ENCODE data around the gene L1CAM.

L1CAM gene, protein sequence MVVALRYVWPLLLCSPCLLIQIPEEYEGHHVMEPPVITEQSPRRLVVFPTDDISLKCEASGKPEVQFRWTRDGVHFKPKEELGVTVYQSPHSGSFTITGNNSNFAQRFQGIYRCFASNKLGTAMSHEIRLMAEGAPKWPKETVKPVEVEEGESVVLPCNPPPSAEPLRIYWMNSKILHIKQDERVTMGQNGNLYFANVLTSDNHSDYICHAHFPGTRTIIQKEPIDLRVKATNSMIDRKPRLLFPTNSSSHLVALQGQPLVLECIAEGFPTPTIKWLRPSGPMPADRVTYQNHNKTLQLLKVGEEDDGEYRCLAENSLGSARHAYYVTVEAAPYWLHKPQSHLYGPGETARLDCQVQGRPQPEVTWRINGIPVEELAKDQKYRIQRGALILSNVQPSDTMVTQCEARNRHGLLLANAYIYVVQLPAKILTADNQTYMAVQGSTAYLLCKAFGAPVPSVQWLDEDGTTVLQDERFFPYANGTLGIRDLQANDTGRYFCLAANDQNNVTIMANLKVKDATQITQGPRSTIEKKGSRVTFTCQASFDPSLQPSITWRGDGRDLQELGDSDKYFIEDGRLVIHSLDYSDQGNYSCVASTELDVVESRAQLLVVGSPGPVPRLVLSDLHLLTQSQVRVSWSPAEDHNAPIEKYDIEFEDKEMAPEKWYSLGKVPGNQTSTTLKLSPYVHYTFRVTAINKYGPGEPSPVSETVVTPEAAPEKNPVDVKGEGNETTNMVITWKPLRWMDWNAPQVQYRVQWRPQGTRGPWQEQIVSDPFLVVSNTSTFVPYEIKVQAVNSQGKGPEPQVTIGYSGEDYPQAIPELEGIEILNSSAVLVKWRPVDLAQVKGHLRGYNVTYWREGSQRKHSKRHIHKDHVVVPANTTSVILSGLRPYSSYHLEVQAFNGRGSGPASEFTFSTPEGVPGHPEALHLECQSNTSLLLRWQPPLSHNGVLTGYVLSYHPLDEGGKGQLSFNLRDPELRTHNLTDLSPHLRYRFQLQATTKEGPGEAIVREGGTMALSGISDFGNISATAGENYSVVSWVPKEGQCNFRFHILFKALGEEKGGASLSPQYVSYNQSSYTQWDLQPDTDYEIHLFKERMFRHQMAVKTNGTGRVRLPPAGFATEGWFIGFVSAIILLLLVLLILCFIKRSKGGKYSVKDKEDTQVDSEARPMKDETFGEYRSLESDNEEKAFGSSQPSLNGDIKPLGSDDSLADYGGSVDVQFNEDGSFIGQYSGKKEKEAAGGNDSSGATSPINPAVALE

DNA sequence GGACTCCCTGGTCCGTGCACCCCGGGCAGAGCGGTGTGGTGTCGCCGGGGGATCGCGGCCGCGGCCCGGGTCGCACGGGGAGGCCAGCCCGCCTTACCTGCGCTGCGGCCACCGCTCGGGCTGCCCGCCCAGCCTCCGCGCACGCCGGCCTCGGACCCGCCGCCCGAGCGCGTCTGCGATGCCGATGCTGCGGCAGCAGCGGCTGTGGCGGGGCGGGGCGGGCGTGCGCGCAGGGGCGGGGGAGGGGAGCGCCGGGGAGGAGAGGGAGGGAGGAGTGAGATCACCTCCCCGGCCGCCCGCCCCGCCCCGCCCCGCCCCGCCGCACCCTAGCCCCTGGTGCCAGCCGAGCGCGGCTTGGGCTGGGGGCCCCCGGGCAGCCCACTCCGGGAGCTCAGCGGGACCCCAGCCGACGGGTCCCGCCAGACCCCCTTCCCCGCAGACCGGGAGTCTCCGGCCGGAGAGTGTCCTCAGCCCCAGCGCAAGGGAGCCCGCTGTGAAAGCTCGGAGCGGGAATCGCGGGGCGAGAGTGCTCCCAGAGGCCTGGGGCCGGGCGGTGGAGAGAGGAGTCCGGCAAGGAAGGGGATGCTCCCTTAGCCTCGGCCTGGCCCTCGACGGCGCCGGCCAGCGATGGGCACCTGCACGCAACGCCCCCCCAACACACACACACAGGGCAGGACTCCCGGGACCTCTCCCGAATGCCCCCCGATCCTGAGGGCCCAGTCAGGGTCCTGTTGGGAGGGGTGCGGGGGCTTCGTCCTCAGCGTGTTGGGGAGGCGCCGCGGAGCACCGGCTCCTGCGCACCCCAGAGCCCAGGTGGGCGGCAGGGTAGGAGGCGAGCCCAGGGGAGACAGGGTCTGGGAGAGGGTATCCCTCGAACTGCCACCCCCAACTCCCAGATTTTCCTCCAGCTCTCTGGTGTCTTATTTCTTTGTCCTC is at the start of gene L1CAM:
L1CAM (minus strand) TSS at position 206 of the 936 bp plus-strand sequence. CDS start 10,337 bp downstream, outside the sequence.
- no peaks in the 10 kb centered on the region for H3K36me3 Mint-ChIP-seq
- DNase-seq (ENCODE audit: low spot score in 2 of 2) (no peak), ATAC-seq (peak; percentile 61)
- peak within 1 kb of the TSS; percentile 46 for H3K4me3 Mint-ChIP-seq
- no peaks in the 10 kb centered on the region for H3K9me3 Mint-ChIP-seq
- H3K27ac Mint-ChIP-seq: no peak within 1 kb of the TSS
- H3K4me1 Mint-ChIP-seq: no peaks in the 10 kb centered on the region

DNA sequence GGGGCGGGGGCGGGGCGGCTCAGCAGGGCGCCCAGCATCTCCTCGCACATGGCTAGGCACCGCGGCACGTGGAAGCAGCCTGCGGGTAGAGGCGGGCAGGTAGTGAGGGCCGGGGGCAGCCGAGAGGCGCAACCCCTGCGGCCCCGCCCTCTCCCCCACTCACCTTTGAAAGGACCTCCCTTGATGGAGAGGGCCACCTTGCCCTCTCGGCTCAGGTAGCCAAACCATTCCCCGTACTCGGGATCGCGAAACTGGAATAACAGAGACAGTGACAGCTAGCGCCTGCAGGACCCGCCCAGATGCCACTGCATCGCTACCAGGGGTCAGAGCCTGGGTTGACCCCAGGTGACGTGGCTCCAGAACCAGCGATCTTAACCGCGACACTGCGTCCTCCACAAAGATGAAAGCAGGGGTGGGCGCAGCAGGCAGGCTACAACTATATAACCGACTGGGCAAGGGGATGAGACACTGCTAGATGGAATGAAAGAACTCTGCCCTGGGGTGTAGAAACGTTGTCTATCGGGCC is 49.4 kb upstream of the L1CAM start:
- Mint-ChIP-seq H3K27ac (no peak overlapping the region), H3K9me3 (no peaks in the 10 kb centered on the region), H3K36me3 (peaks cover 32% of the 10 kb centered on the region), H3K4me3 (peak overlapping the region; percentile 58), H3K4me1 (peaks cover 14% of the 10 kb centered on the region)
- peak; percentile 2 for ATAC-seq
- peak in 1 of 2 donors; percentile 61 for DNase-seq (ENCODE audit: low spot score in 2 of 2)

DNA sequence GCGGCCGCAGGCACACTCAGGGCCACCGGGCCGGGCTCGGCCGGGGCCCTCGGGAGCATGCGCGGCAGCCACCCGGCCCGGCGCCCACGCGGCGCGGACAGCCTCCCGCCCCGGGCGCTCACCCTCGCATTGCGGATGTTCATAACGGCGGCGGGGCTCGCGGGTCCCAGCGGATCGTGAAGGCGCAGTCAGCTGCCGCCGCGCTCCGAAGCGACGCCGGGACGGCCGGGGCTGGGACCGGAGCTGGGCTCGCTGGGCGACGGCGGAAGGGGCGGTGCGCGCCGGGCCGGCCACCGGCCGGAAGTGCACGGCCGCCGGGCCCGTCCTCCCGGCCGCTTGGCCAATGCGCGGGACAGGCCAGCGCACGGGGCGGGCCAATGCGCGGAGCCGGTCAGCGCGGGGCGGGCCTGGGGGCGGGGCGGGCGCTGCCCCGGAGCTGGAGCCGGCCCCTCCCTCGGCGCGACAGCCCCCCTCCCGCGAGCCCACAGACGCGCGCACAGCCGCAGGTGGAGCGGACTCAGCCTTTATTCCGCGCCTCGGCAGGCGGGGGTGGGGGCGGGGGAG is 48.9 kb upstream of the L1CAM start, which contains the start of gene NAA10:
NAA10 (minus strand) TSS at position 276 of the 564 bp plus-strand sequence; CDS start at position 143, 133 bp downstream.
- Mint-ChIP-seq H3K27ac (peak within 1 kb of the TSS; percentile 23), H3K36me3 (peaks cover 33% of the 10 kb centered on the region), H3K4me3 (peak within 1 kb of the TSS; percentile 77), H3K9me3 (no peaks in the 10 kb centered on the region), H3K4me1 (peaks cover 14% of the 10 kb centered on the region)
- peak; percentile 91 for ATAC-seq
- DNase-seq (ENCODE audit: low spot score in 2 of 2): peak; percentile 30 to 75

DNA sequence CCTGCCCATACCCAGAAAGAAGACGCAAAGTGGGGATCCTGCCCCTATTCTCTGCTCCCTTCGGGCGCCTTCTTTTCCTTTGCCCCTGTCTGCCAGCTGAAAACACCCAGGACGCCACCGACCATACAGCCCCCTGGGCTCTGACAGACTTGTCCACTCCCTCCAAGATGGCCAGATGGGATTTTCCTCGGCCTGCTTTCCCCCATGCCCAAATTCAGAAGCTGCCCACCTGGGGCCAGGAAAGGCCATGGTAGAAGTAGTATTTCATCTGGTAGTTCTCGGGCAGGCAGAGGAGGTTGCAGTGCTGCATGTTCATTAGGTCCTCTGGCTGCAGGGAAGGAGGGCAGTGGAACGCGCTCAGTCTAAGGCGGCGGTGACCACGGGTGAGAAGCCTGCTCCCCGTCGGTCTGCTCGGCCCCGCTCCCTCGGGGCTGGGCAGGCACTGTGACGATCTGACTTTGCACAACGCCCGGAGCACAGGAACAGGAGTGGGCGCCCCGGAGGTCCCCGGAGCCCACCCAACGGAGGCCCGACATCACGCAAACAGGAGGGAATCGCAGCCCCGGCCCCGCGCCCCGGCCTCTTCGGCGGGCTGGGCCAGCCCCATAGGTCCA is 48.3 kb upstream of the L1CAM start:
- Mint-ChIP-seq H3K27ac (peak overlapping the region; percentile 23), H3K4me1 (peaks cover 14% of the 10 kb centered on the region), H3K4me3 (peak overlapping the region; percentile 77), H3K36me3 (peaks cover 34% of the 10 kb centered on the region), H3K9me3 (no peaks in the 10 kb centered on the region)
- no peak for DNase-seq (ENCODE audit: low spot score in 2 of 2)
- ATAC-seq: peak; percentile 43

DNA sequence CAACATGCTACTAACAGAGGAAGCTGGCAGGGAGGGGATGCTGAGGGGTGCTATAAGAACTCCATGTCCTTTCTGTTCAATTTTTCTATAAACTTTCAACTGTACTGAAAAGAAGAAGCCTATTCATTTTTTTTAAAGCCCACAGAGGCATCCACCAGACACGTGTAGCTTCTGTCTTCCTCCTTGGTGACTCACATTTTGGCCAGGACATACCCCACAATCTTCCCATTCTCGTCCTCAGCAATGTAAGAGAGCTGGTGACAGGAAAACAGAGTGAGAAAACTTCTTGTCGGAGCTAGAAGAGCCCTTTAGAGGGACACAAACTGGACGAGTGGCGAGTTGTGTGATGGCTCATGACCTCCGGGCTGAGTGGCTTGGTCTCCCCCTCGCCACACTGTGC is 47.8 kb upstream of the L1CAM start:
- Mint-ChIP-seq H3K27ac (peak overlapping the region; percentile 23), H3K9me3 (no peaks in the 10 kb centered on the region), H3K4me1 (peaks cover 14% of the 10 kb centered on the region), H3K4me3 (peak overlapping the region; percentile 77), H3K36me3 (peaks cover 39% of the 10 kb centered on the region)
- no peak for ATAC-seq
- no peak for DNase-seq (ENCODE audit: low spot score in 2 of 2)

DNA sequence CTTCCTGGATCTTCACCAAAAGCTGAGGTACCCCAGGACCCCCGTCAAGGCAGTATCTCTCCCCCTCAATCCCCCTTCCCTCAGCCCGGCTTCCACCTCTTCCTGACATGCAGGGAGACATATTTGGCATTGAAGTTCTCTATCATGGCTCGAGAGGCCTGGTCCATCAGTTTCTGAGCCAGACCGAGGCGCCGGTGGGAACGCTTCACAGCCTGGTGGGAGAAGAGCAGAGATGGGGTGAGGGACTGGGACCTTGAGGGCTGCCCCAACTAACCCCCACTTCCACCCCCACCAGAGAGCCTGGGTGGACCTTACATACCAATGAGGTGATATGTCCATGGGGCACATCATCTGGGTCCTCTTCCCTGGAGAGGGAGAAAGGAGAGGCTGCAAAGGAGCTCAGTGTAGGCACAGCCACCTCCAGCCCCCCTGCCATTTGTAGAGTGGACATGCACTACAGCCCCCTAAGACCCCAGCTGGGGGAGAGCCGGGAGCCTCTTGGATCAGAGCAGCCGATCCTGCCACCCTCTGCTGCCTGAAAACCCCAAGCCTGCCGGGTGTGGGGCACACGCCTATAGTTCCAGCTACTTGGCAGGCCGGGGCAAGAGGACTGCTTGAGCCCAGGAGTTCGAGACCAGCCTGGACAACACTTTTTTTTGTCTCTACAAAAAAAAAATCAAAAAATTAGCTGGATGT is 46.4 kb upstream of the L1CAM start:
- no peak overlapping the region for H3K27ac Mint-ChIP-seq
- H3K36me3 Mint-ChIP-seq: peaks cover 45% of the 10 kb centered on the region
- DNase-seq (ENCODE audit: low spot score in 2 of 2): no peak
- no peak for ATAC-seq
- H3K4me3 Mint-ChIP-seq: no peak overlapping the region
- H3K9me3 Mint-ChIP-seq: no peaks in the 10 kb centered on the region
- H3K4me1 Mint-ChIP-seq: peaks cover 20% of the 10 kb centered on the region

DNA sequence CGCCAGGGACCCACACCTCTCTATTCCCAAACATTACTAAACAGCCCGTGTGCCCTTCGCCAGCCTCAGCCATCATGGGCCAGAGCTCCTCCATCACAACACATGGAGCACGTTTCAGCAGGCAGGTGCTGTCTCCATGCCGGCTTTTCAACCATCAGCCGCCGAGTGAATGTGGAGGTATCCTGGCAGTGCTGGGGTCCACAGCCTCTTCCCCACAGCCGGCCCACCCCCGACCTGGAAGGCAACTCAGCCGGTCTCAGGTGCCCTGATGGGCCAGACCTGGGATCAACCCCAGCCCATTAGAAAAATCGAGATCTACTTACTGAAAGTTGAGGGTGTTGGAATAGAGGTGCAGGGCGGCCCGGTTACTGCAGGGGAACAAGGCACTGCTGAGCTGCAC is 45.8 kb upstream of the L1CAM start:
- no peak for ATAC-seq
- peaks cover 49% of the 10 kb centered on the region for H3K36me3 Mint-ChIP-seq
- DNase-seq (ENCODE audit: low spot score in 2 of 2): no peak
- no peaks in the 10 kb centered on the region for H3K9me3 Mint-ChIP-seq
- no peak overlapping the region for H3K4me3 Mint-ChIP-seq
- peaks cover 23% of the 10 kb centered on the region for H3K4me1 Mint-ChIP-seq
- H3K27ac Mint-ChIP-seq: peak overlapping the region; percentile 80

DNA sequence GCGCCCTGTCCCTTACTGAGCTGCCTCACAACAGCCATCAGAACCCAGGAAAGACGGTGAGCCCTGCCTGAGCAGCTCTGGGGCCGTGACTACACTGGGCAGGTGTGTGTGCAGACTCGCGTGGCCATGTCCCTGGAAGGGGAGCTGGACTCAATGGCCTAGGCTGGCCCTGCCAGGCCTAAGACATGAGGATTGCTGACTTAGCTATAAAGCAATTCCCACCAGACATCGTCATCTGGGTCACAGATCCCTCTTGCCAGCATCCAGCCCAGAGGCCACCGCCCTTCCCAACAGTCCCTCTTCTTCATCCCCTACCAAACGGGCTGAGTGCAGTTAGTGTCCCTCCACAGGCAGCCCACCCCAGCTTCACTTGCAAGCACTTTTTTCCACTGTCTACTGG is 45.2 kb upstream of the L1CAM start:
- H3K4me3 Mint-ChIP-seq: no peak overlapping the region
- peak overlapping the region; percentile 80 for H3K27ac Mint-ChIP-seq
- H3K36me3 Mint-ChIP-seq: peaks cover 50% of the 10 kb centered on the region
- peaks cover 19% of the 10 kb centered on the region for H3K4me1 Mint-ChIP-seq
- no peak for DNase-seq (ENCODE audit: low spot score in 2 of 2)
- ATAC-seq: no peak
- H3K9me3 Mint-ChIP-seq: no peaks in the 10 kb centered on the region

DNA sequence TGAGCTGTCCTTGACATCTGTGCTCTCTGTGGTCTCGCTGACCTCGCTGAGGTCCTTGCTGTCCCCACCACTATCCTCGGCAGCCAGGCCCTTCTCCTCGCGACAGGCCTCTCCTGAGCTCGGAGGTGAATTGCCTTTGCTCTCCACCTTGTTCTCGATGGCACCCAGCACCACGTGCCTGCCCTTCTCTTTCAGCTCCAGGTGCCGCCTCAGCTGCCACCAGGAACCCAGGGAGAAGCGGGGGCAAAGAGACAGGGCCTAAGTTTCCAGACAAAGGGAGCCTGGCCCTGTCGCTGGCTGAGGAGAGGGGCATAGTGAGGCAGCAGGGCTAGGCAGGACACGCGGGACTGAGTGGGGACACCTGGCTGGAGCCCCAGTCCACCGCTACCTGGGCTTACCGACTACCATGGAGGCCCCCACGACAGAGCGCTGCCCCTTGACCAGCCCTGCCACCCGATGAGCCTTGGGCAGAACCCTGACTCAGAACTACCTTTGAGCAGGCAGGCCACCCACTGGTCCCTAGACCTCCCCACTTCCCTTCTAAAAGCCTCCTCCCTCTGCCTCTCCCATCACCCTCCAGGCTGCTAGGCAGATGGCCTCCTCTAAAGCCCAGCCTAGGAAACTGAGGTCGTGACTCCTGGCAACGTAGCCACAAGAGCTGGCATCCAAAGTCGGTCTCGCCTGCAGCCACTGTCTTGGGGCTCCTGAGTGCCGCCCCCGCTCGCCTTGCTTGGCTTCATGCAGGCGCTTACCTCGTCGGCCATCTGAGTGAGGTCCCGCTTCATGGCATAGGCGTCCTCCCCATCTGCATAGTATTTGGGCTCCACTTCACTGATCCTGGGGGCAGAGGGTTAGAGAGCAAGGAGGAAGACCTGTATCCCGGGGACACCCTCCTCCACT is 44.3 kb upstream of the L1CAM start:
- no peak overlapping the region for H3K4me3 Mint-ChIP-seq
- H3K27ac Mint-ChIP-seq: peak overlapping the region; percentile 80
- H3K4me1 Mint-ChIP-seq: peaks cover 24% of the 10 kb centered on the region
- DNase-seq (ENCODE audit: low spot score in 2 of 2) (no peak), ATAC-seq (no peak)
- H3K9me3 Mint-ChIP-seq: no peaks in the 10 kb centered on the region
- H3K36me3 Mint-ChIP-seq: peaks cover 50% of the 10 kb centered on the region

DNA sequence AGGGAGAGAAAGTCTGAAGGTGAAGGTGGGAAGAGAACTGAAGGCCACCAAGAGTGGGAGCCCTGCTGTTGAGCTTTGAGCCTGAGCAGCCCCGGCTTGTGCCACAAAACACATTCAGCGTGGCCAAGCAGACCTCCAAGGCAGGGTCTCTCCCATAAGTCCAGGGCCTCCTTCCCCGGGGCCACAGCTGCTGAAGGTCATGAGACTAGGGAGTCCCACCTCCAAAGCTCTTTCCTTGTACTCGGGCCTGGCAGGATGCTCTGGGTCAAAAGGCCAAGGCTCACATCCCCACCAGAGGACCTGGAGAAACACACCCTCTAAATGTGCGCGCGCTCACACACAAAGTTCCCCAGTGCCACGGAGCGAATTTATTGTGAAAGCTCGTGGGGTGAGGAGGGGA is 43.6 kb upstream of the L1CAM start:
- H3K36me3 Mint-ChIP-seq: peaks cover 55% of the 10 kb centered on the region
- ATAC-seq: no peak
- DNase-seq (ENCODE audit: low spot score in 2 of 2): no peak
- H3K9me3 Mint-ChIP-seq: no peaks in the 10 kb centered on the region
- H3K27ac Mint-ChIP-seq: peak overlapping the region; percentile 70
- H3K4me1 Mint-ChIP-seq: peaks cover 27% of the 10 kb centered on the region
- no peak overlapping the region for H3K4me3 Mint-ChIP-seq

DNA sequence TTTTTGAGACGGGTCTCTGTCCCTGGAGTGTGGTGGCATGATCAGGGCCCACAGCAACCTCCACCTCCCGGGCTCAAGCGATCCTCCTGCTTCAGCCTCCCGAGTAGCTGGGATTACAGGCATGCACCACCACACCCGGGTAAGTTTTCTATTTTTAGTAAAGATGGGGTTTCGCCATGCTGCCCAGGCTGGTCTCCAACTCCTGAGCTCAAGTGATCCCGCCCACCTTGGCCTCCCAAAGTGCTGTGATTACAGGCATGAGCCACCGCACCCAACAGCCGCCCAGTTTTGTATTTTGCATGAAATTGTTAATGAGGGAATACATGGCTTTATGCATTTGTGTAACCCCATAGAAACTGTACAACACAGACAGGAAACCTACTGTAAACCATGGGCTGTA is 42.9 kb upstream of the L1CAM start:
- ATAC-seq (no peak), DNase-seq (ENCODE audit: low spot score in 2 of 2) (no peak)
- H3K4me3 Mint-ChIP-seq: peak overlapping the region; percentile 90
- peak overlapping the region; percentile 70 for H3K27ac Mint-ChIP-seq
- H3K4me1 Mint-ChIP-seq: peaks cover 32% of the 10 kb centered on the region
- H3K9me3 Mint-ChIP-seq: no peaks in the 10 kb centered on the region
- H3K36me3 Mint-ChIP-seq: peaks cover 52% of the 10 kb centered on the region
